GM23248 (cell line): ENCODE results near the gene NAT16. TPM values are rescaled to one million over a fixed set of nuclear protein-coding genes. Genes with fewer than 3 reads are reported as not detected.
A peak's percentile ranks its signal among the peaks of the same experiment; 100 is the strongest.
"Not testable (repeated sequence)": the region's sequence is repeated elsewhere in the genome, so short reads cannot be mapped to it uniquely, and the experiment has no call there.

Experiments
- DNase-seq: peaks from one replicate; pipeline ENCODE4 v3.0.0-alpha.2; 2015
- H2AFZ ChIP-seq: fragments of 200-600 bp; sonication (generic); 2 replicates; pipeline ENCODE4 v1.6.1; 2016; ENCODE audit warnings: antibody characterized with exemption
- H3F3A ChIP-seq: fragments of 200-600 bp; sonication (generic); 2 replicates; pipeline ENCODE4 v1.6.1; 2016; ENCODE audit warnings: mild to moderate bottlenecking, antibody characterized with exemption, mixed run types; ENCODE audit not compliant: insufficient read depth
- H3K27ac ChIP-seq: fragments of 200-600 bp; sonication (generic); 2 replicates; pipeline ENCODE4 v1.5.1; 2016; ENCODE audit warnings: mild to moderate bottlenecking
- H3K27me3 ChIP-seq: fragments of 200-600 bp; sonication (generic); replicated peaks from 2 replicates; pipeline ENCODE4 v1.6.1; 2016; ENCODE audit warnings: mild to moderate bottlenecking; ENCODE audit not compliant: insufficient read depth
- H3K36me3 ChIP-seq: fragments of 200-600 bp; sonication (generic); 2 replicates; pipeline ENCODE4 v1.6.1; 2016; ENCODE audit warnings: low read depth, mild to moderate bottlenecking
- H3K4me1 ChIP-seq: fragments of 200-600 bp; sonication (generic); 2 replicates; pipeline ENCODE4 v1.6.1; 2016; ENCODE audit warnings: mild to moderate bottlenecking; ENCODE audit not compliant: insufficient read depth
- H3K4me2 ChIP-seq: fragments of 200-600 bp; sonication (generic); one replicate; pipeline ENCODE4 v1.6.1; 2016; ENCODE audit warnings: mild to moderate bottlenecking; ENCODE audit not compliant: unreplicated experiment
- H3K4me3 ChIP-seq: fragments of 200-600 bp; sonication (generic); 2 replicates; pipeline ENCODE4 v1.5.1; 2016; ENCODE audit warnings: mild to moderate bottlenecking
- H3K79me2 ChIP-seq: fragments of 200-600 bp; sonication (generic); 2 replicates; pipeline ENCODE4 v1.6.1; 2016; ENCODE audit warnings: mild to moderate bottlenecking; ENCODE audit not compliant: insufficient read depth
- H3K9ac ChIP-seq: fragments of 200-600 bp; sonication (generic); 2 replicates; pipeline ENCODE4 v1.6.1; 2016; ENCODE audit warnings: mild to moderate bottlenecking
- H3K9me2 ChIP-seq: fragments of 200-600 bp; sonication (generic); 2 replicates; pipeline ENCODE4 v1.6.1; 2016; ENCODE audit warnings: mixed run types, mild to moderate bottlenecking, moderate library complexity; ENCODE audit not compliant: insufficient read depth
- H3K9me3 ChIP-seq: fragments of 200-600 bp; sonication (generic); one replicate; pipeline ENCODE4 v1.6.1; 2017; ENCODE audit warnings: low read depth
- H4K20me1 ChIP-seq: fragments of 200-600 bp; sonication (generic); 2 replicates; pipeline ENCODE4 v1.6.0; 2016; ENCODE audit not compliant: insufficient read depth
- EZH2 ChIP-seq: fragments of 200-600 bp; sonication (generic); IDR thresholded peaks from 2 replicates; pipeline ENCODE4 v1.6.1; 2018; ENCODE audit warnings: antibody characterized with exemption, mild to moderate bottlenecking; ENCODE audit not compliant: insufficient read depth, poor library complexity, severe bottlenecking
- EZH2phosphoT487 ChIP-seq: fragments of 200-600 bp; sonication (generic); IDR thresholded peaks from 2 replicates; pipeline ENCODE4 v1.6.1; 2018; ENCODE audit warnings: antibody characterized with exemption, moderate library complexity, mild to moderate bottlenecking, low read depth; ENCODE audit not compliant: insufficient read depth
- WGBS, 2 experiments: methylation state at CpG; one replicate each; pipeline ENCODE4 v1.1.6; 2015 to 2017; ENCODE audit warnings: low lambda C conversion rate in 2 of 2, low coverage in 1 of 2; ENCODE audit errors: missing lambda C conversion rate in 2 of 2; 5-methylcytosine and 5-hydroxymethylcytosine counted together
- in situ Hi-C: fragments of 300-500 bp; cut with MboI; formaldehyde crosslinking; loops from 2 replicates; pipeline ENCODE4 v1.15.0; 2020
- polyA plus RNA-seq: library from polyadenylated mRNA; unstranded; fragments of >200 nt; fragmentation: Nextera tagmentation; extraction: Ambion mirVana; gene quantifications from 2 replicates; pipeline ENCODE4 v1.2.1, GENCODE V29; 2016
- total RNA-seq: library from RNA; depleted of rRNA; stranded (reverse); fragments of >200 nt; shearing (Covaris generic); gene quantifications from 2 replicates; pipeline ENCODE4 v1.2.3, GENCODE V29; 2014

Gene NAT16
- total and polyA plus RNA-seq, 2 experiments from 2014 or later = not detected

- Histone ChIP-seq H3K4me2 (peak within 1 kb of the TSS; percentile 31), H3K4me3 (peak within 1 kb of the TSS; percentile 26; the same call in 1 of the 2 replicates), H3K36me3 (no peaks in the 10 kb centered on the region), H3K4me1 (no peaks in the 10 kb centered on the region), H3K27me3 (peaks cover 26% of the 10 kb centered on the region; the same call in 1 of the 2 replicates), H2AFZ (no peak within 1 kb of the TSS), H4K20me1 (no peaks in the 10 kb centered on the region), H3K27ac (no peak within 1 kb of the TSS), H3K9ac (no peak within 1 kb of the TSS), H3K79me2 (no peaks in the 10 kb centered on the region), H3F3A (peaks cover 6% of the 10 kb centered on the region; the same call in 1 of the 2 replicates), H3K9me3 (no peaks in the 10 kb centered on the region), H3K9me2 (no peaks in the 10 kb centered on the region)
- 28 to 29% methylated on average over 21 of the region's 21 CpGs for WGBS, 2 experiments
- no peak for DNase-seq
- TF ChIP-seq EZH2 (peak; percentile 2), EZH2phosphoT487 (no peak)
- in situ Hi-C loops = no loop called here
These were observed 20.9 kb upstream of the NAT16 start, which contains the start of gene MOGAT3 for GRCh38 chr7:101200862-101201599. TSS of gene MOGAT3 (minus strand) at chr7:101201036. CDS start at chr7:101200854, 182 bp downstream.

GRCh38 chr7:101200504-101200861 lies 20.4 kb upstream of the NAT16 start:
- no peak overlapping the region for H3K4me2 ChIP-seq
- no peak overlapping the region for H3K4me3 ChIP-seq
- H4K20me1 ChIP-seq = no peaks in the 10 kb centered on the region
- no peak overlapping the region for H2AFZ ChIP-seq
- in situ Hi-C loops = no loop called here
- H3K9me3 ChIP-seq = no peaks in the 10 kb centered on the region
- 65 to 67% methylated on average over 2 of the region's 2 CpGs for WGBS, 2 experiments
- H3K9ac ChIP-seq = no peak overlapping the region
- H3F3A ChIP-seq = peaks cover 5% of the 10 kb centered on the region; the same call in 1 of the 2 replicates
- H3K4me1 ChIP-seq = no peaks in the 10 kb centered on the region
- no peaks in the 10 kb centered on the region for H3K9me2 ChIP-seq
- H3K79me2 ChIP-seq = no peaks in the 10 kb centered on the region
- no peak overlapping the region for H3K27ac ChIP-seq
- no peak for TF ChIP-seq EZH2
- no peak for TF ChIP-seq EZH2phosphoT487
- H3K27me3 ChIP-seq = peaks cover 26% of the 10 kb centered on the region; the same call in 1 of the 2 replicates
- DNase-seq = no peak
- no peaks in the 10 kb centered on the region for H3K36me3 ChIP-seq

DNA sequence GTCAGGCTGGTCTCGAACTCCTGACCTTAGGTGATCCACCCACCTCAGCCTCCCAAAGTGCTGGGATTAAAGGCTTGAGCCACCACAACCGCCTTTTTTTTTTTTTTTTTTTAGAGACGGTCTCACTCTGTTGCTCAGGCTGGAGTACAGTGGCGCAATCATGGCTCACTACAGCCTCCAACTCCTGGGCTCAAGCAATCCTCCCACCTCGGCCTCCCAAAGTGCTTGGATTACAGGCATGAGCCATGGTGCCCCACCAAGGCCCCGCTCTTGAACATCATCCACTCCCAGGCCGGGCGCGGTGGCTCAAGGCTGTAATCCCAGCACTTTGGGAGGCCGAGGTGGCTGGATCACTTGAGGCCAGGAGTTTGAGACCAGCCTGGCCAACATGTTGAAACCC lies 19.4 kb upstream of the NAT16 start:
- H2AFZ ChIP-seq, in situ Hi-C loops, H3K36me3 ChIP-seq, H3K9ac ChIP-seq, H3K4me1 ChIP-seq, H3K9me2 ChIP-seq, H3K9me3 ChIP-seq, H3K4me3 ChIP-seq, H4K20me1 ChIP-seq, H3K4me2 ChIP-seq, H3K27ac ChIP-seq, DNase-seq, H3K79me2 ChIP-seq, H3F3A ChIP-seq: not testable (repeated sequence)
- 80 to 82% methylated on average over 10 of the region's 10 CpGs for WGBS, 2 experiments
- H3K27me3 ChIP-seq = peaks cover 26% of the 10 kb centered on the region; the same call in 1 of the 2 replicates

- Histone ChIP-seq H3K36me3 (no peaks in the 10 kb centered on the region), H3K9ac (no peak overlapping the region), H3K4me2 (no peak overlapping the region), H3K4me3 (no peak overlapping the region), H3K9me2 (no peaks in the 10 kb centered on the region), H2AFZ (no peak overlapping the region), H3K4me1 (no peaks in the 10 kb centered on the region), H3F3A (no peaks in the 10 kb centered on the region), H3K79me2 (no peaks in the 10 kb centered on the region), H3K27ac (no peak overlapping the region), H3K27me3 (peaks cover 26% of the 10 kb centered on the region; the same call in 1 of the 2 replicates), H4K20me1 (no peaks in the 10 kb centered on the region), H3K9me3 (no peaks in the 10 kb centered on the region)
- in situ Hi-C loops = no loop called here
- no peak for DNase-seq
- WGBS, 2 experiments = 60 to 66% methylated on average over 9 to 14 of the region's 14 CpGs
- TF ChIP-seq EZH2 (no peak), EZH2phosphoT487 (no peak)
These were observed 18.4 kb upstream of the NAT16 start for GRCh38 chr7:101198476-101198875.

DNA sequence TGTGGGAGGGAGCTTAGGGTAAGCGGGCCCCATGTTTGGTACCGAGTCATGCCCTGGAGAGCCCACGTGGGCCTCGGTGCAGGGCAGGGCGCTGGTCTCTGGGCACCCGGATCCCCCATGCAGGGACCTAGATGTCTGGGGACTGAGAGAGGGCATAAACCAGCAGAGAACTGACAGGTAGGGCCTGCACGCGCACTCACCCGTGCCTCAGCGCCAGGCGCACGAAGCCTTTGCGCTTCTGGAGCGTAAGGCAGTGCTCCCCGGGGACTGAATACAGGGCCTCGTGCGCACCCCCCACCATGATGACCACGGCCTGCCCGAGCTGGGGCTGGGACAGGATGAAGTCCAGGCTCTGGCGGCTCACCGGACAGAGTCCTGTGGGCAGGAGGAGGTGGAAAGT lies 17.9 kb upstream of the NAT16 start:
- Histone ChIP-seq H3K9ac (no peak overlapping the region), H3K79me2 (no peaks in the 10 kb centered on the region), H4K20me1 (no peaks in the 10 kb centered on the region), H3K9me3 (no peaks in the 10 kb centered on the region), H3K9me2 (no peaks in the 10 kb centered on the region), H3K36me3 (no peaks in the 10 kb centered on the region), H3F3A (no peaks in the 10 kb centered on the region), H3K27ac (no peak overlapping the region), H3K27me3 (peaks cover 26% of the 10 kb centered on the region; the same call in 1 of the 2 replicates), H3K4me1 (no peaks in the 10 kb centered on the region), H2AFZ (no peak overlapping the region), H3K4me3 (no peak overlapping the region), H3K4me2 (no peak overlapping the region)
- in situ Hi-C loops = no loop called here
- TF ChIP-seq EZH2phosphoT487 (no peak), EZH2 (no peak)
- DNase-seq = no peak
- WGBS, 2 experiments = 72 to 78% methylated on average over 6 to 20 of the region's 21 CpGs
